KOPT-K1 (cell line): ENCODE data around the gene RWDD3.

ENCODE experiments used
- H3K27ac ChIP-seq: fragments of 200-600 bp; sonication (generic); 2 replicates; pipeline ENCODE4 v1.5.1; 2016; ENCODE audit warnings: antibody characterized with exemption, mild to moderate bottlenecking, low read depth, low read length; ENCODE audit not compliant: poor library complexity, severe bottlenecking
- H3K36me3 ChIP-seq: fragments of 200-600 bp; sonication (generic); 2 replicates; pipeline ENCODE4 v1.5.1; 2017; ENCODE audit warnings: antibody characterized with exemption, mild to moderate bottlenecking, low read length, moderate library complexity; ENCODE audit not compliant: insufficient read depth
- H3K9me3 ChIP-seq: fragments of 200-600 bp; sonication (generic); 2 replicates; pipeline ENCODE4 v1.5.1; 2017; ENCODE audit warnings: antibody characterized with exemption, low read length, mild to moderate bottlenecking; ENCODE audit not compliant: insufficient read depth, poor library complexity, severe bottlenecking

RWDD3 gene

GRCh38 chr1:95221306-95221705 lies 12.7 kb upstream of the RWDD3 start:
- Histone ChIP-seq H3K9me3 (peaks cover 4% of the 10 kb centered on the region), H3K36me3 (no peaks in the 10 kb centered on the region), H3K27ac (no peak overlapping the region)

- Histone ChIP-seq H3K27ac (no peak overlapping the region), H3K36me3 (no peaks in the 10 kb centered on the region), H3K9me3 (peaks cover 4% of the 10 kb centered on the region)
Observed at GRCh38 chr1:95222629-95223028, 11.4 kb upstream of the RWDD3 start.

- Histone ChIP-seq H3K9me3 (peaks cover 4% of the 10 kb centered on the region), H3K36me3 (no peaks in the 10 kb centered on the region), H3K27ac (no peak overlapping the region)
Observed at GRCh38 chr1:95223110-95223509, 10.9 kb upstream of the RWDD3 start.

GRCh38 chr1:95226781-95227660 lies 7.0 kb upstream of the RWDD3 start:
- Histone ChIP-seq H3K9me3 (no peaks in the 10 kb centered on the region), H3K27ac (no peak overlapping the region), H3K36me3 (no peaks in the 10 kb centered on the region)

GRCh38 chr1:95229037-95229436 lies 5.0 kb upstream of the RWDD3 start:
- H3K27ac ChIP-seq, result no peak overlapping the region
- no peaks in the 10 kb centered on the region for H3K36me3 ChIP-seq
- H3K9me3 ChIP-seq, result no peaks in the 10 kb centered on the region

- Histone ChIP-seq H3K27ac (no peak overlapping the region), H3K9me3 (no peaks in the 10 kb centered on the region), H3K36me3 (no peaks in the 10 kb centered on the region)
Observed at GRCh38 chr1:95229706-95230105, 4.3 kb upstream of the RWDD3 start.

GRCh38 chr1:95230256-95230655 lies 3.8 kb upstream of the RWDD3 start:
- no peaks in the 10 kb centered on the region for H3K9me3 ChIP-seq
- no peaks in the 10 kb centered on the region for H3K36me3 ChIP-seq
- no peak overlapping the region for H3K27ac ChIP-seq

GRCh38 chr1:95230768-95231191 lies 3.2 kb upstream of the RWDD3 start:
- Histone ChIP-seq H3K9me3 (no peaks in the 10 kb centered on the region), H3K27ac (no peak overlapping the region), H3K36me3 (no peaks in the 10 kb centered on the region)

GRCh38 chr1:95232646-95233318 lies 1.2 kb upstream of the RWDD3 start:
- H3K27ac ChIP-seq, result no peak overlapping the region
- H3K36me3 ChIP-seq, result peaks cover 7% of the 10 kb centered on the region; the same call in 1 of the 2 replicates

GRCh38 chr1:95233319-95233736 lies 682 bp upstream of the RWDD3 start:
- H3K36me3 ChIP-seq, result peaks cover 7% of the 10 kb centered on the region; the same call in 1 of the 2 replicates
- H3K27ac ChIP-seq, result no peak overlapping the region
- no peaks in the 10 kb centered on the region for H3K9me3 ChIP-seq

More at GRCh38 chr1:95232646-95233318, 1.2 kb upstream of the RWDD3 start:
- H3K9me3 ChIP-seq, result no peaks in the 10 kb centered on the region

GRCh38 chr1:95236784-95237575 lies 3.0 kb downstream of the RWDD3 start:
- peaks cover 26% of the 10 kb centered on the region for H3K9me3 ChIP-seq
- H3K27ac ChIP-seq, result no peak overlapping the region
- H3K36me3 ChIP-seq, result peaks cover 38% of the 10 kb centered on the region

GRCh38 chr1:95237981-95238703 lies 4.1 kb downstream of the RWDD3 start:
- Histone ChIP-seq H3K27ac (no peak overlapping the region), H3K36me3 (peaks cover 46% of the 10 kb centered on the region)

GRCh38 chr1:95245029-95245428 lies 11.0 kb downstream of the RWDD3 start:
- H3K36me3 ChIP-seq, result peaks cover 50% of the 10 kb centered on the region
- peaks cover 24% of the 10 kb centered on the region for H3K9me3 ChIP-seq
- no peak overlapping the region for H3K27ac ChIP-seq

More at GRCh38 chr1:95237981-95238703, 4.1 kb downstream of the RWDD3 start:
- peaks cover 30% of the 10 kb centered on the region for H3K9me3 ChIP-seq

GRCh38 chr1:95246511-95246910 lies 12.5 kb downstream of the RWDD3 start:
- peaks cover 9% of the 10 kb centered on the region for H3K9me3 ChIP-seq
- no peak overlapping the region for H3K27ac ChIP-seq
- H3K36me3 ChIP-seq, result peaks cover 35% of the 10 kb centered on the region
